ENCODE results near the gene SLC44A5.
"Not testable (repeated sequence)": the region's sequence is repeated elsewhere in the genome, so short reads cannot be mapped to it uniquely, and the experiment has no call there.

Gene SLC44A5

GRCh38 chr1:75438355-75438754 is 172.6 kb downstream of the SLC44A5 start:
- no peak for DNase-seq

GRCh38 chr1:75431843-75432242 is 179.1 kb downstream of the SLC44A5 start:
- no peak for DNase-seq

- DNase-seq, result no peak
These were observed 180.4 kb downstream of the SLC44A5 start for GRCh38 chr1:75430526-75430925.

GRCh38 chr1:75426688-75427087 is 184.2 kb downstream of the SLC44A5 start:
- no peak for DNase-seq

- DNase-seq, result no peak
These were observed 185.8 kb downstream of the SLC44A5 start for GRCh38 chr1:75425001-75425650.

GRCh38 chr1:75423616-75424015 is 187.3 kb downstream of the SLC44A5 start:
- DNase-seq, result no peak

- no peak for DNase-seq
These were observed 187.8 kb downstream of the SLC44A5 start for GRCh38 chr1:75423136-75423535.

GRCh38 chr1:75421371-75421770 is 189.5 kb downstream of the SLC44A5 start:
- DNase-seq, result no peak

GRCh38 chr1:75415187-75415586 is 195.7 kb downstream of the SLC44A5 start:
- DNase-seq, result no peak

GRCh38 chr1:75412616-75413015 is 198.3 kb downstream of the SLC44A5 start:
- no peak for DNase-seq

GRCh38 chr1:75404681-75405080 is 206.2 kb downstream of the SLC44A5 start:
- not testable (repeated sequence) for DNase-seq

- not testable (repeated sequence) for DNase-seq
These were observed 207.7 kb downstream of the SLC44A5 start for GRCh38 chr1:75403147-75403646.

- no peak for DNase-seq
These were observed 210.2 kb downstream of the SLC44A5 start for GRCh38 chr1:75400716-75401115.

GRCh38 chr1:75396745-75397144 is 214.2 kb downstream of the SLC44A5 start:
- no peak for DNase-seq

GRCh38 chr1:75396260-75396659 is 214.7 kb downstream of the SLC44A5 start:
- DNase-seq, result no peak

GRCh38 chr1:75394386-75395139 is 216.4 kb downstream of the SLC44A5 start:
- no peak for DNase-seq

- no peak for DNase-seq
These were observed 218.6 kb downstream of the SLC44A5 start for GRCh38 chr1:75392278-75392677.

GRCh38 chr1:75375476-75376447 is 235.2 kb downstream of the SLC44A5 start:
- DNase-seq, result not testable (repeated sequence)

GRCh38 chr1:75373542-75374159 is 237.3 kb downstream of the SLC44A5 start:
- DNase-seq, result no peak

GRCh38 chr1:75366595-75366994 is 244.3 kb downstream of the SLC44A5 start:
- DNase-seq, result no peak

- no peak for DNase-seq
These were observed 249.7 kb downstream of the SLC44A5 start for GRCh38 chr1:75361260-75361659.

- not testable (repeated sequence) for DNase-seq
These were observed 256.6 kb downstream of the SLC44A5 start for GRCh38 chr1:75354267-75354666.

GRCh38 chr1:75353051-75353450 is 257.9 kb downstream of the SLC44A5 start:
- DNase-seq, result no peak
